Effector CD8-positive, alpha-beta T cell (primary cell): ENCODE results near the gene POLR3F.
"Not testable (repeated sequence)": the region's sequence is repeated elsewhere in the genome, so short reads cannot be mapped to it uniquely, and the experiment has no call there.

ENCODE experiments used
- DNase-seq: peaks from one replicate; lab custom pipeline; 2025; lab: John Stamatoyannopoulos, UW
- total RNA-seq, 4 experiments: gene quantifications; one replicate each; lab custom pipeline; 2026; lab: John Stamatoyannopoulos, UW

Gene POLR3F, protein sequence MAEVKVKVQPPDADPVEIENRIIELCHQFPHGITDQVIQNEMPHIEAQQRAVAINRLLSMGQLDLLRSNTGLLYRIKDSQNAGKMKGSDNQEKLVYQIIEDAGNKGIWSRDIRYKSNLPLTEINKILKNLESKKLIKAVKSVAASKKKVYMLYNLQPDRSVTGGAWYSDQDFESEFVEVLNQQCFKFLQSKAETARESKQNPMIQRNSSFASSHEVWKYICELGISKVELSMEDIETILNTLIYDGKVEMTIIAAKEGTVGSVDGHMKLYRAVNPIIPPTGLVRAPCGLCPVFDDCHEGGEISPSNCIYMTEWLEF
- 22.2 to 26.8 (median 24.9) reads per million in 4 experiments for total RNA-seq

DNA sequence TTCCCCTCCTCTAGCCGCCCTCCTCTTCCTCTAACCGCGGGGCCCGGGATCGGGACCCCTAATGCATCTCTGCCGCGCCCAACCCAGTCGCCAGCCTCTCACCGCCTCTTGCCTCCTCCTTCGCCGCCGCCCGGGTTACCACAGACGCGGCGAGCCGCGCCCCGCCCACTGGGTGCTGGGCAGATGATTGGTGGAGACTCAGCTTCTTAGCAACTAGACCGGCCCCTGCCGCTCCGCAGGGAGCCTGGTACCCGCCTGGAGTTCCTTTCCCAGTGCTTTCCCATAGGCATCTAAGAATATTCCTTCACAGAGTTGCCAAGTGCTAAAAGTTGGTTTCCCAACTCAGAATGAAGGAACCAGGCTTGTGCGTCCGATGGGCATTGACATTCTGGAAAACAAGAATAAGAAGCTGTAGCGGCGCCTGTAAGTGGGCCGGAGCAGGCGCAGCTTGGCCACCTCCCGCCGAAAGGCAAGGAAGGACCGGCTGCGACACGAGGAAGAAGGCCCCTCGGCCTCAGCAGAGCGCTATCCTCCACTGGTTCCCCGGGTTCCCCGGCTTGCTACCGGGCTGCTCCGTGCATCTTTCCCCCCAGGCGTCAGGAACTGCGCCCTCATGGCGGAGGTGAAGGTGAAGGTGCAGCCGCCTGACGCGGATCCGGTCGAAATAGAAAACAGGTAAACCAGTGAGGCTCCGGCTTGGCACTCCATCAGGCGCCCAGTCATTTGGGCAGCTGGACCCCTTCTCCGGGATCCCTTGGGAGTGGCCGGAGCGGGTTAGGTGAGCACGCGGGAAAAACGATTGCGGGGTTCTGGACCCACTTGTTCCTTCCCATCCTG lies at the start of gene POLR3F, which contains the start of gene DZANK1:
Gene POLR3F (plus strand): TSS at position 497 of the 837 bp plus-strand sequence. CDS start 117 bp downstream, at position 614.
Gene DZANK1 (minus strand): TSS at position 137 of the 837 bp plus-strand sequence. CDS start 1,672 bp downstream, outside the sequence.
- DNase-seq: peak; percentile 85

- DNase-seq: no peak
Observed at GRCh38 chr20:18421608-18422007, 45.6 kb upstream of the POLR3F start.

GRCh38 chr20:18427214-18427613 lies 40.0 kb upstream of the POLR3F start:
- DNase-seq: no peak

DNA sequence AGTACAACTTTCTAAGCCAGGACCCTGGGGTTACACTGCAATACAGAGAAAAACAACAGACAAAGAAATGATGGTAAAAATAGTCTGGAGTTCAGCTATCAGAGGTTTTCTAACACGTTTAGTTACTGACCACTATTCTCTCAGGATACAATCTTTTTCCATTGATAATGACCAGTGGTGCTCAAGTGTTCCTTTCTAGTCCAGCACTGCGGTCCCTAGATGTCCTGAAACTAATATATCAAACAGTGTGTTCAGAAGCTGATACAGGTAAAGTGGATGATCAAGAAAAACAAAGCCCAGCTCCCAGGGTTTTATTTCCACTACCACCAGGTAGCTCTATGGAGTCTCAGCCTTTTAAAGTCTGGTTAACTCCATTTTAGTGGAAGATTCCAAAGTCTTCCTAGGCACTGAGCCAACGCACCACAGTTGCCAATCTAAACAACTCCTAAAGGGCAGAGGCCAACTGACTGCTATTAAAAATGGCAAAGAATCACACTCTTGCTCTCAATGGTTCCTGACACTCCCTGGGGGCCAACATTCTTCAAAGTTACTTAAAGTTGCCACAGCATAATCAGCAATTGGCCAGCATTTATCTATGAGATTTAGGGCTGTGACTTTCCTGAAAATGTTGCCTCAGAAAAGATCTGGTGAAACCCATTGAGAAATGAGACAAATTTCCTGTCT lies 38.6 kb upstream of the POLR3F start:
- no peak for DNase-seq

DNA sequence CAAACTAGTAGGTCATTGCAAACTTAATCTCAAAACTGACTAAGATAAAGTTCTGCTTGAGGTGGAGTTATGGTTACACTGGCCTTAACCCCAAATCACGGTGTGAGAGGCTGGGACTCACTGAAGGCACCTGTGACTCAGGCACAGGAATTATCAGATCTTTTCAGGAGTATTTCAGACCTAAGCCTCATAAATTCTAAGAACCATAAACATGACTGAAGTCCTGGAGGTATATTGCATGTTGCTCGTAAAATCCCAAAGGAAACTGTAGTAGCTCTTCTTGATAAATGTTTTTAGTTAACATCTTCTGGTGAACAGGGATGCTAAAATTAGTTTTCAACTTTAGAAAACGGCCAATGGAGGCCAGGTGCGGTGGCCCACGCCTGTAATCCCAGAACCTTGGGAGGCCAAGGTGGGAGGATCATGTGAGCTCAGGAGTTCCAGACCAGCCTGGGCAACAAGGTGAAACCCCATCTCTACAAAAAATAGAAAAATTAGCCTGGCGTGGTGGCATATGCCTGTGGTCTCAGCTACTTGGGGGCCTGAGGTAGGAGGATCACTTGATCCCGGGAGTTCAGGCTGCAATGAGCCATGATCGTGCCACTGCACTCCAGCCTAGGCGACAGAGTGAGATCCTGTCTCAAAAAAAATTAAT lies 36.9 kb upstream of the POLR3F start:
- DNase-seq: no peak

DNA sequence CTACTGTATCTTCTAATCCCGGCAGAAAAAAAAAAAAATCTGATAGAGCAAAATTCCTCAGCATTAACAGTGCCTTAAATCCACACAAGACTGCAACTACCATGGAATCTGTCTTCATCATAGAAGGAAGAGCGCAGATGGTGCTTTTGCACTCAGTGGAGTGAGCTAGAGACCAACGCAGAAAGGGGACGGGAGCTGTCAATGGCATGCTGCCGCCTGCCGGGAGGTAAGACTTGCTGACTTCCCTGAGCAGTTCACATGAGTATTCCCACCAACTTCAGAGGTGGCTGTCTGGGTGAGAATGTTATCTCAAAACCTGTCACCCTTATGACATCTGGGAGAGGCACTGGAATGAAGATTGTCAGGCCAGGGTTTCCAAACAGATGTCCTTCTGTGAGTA lies 36.0 kb upstream of the POLR3F start:
- DNase-seq: no peak

DNA sequence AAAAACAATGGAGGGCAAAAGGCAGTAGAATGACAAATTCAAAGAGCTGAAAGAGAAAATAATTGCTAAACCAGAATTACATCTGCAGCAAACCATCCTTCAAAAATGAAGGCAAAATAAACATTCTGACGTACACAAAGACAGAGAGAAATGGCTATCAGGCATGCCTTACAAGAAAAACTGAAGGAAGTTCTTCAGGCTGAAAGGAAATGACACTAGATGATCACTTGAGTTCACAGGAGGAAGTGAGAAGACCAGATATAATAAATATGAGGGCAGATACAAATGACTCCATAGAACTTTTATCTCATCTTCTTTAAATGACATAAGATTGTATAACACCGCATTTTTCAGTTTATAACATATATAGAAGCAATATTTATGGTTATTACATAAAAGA lies 30.3 kb upstream of the POLR3F start:
- no peak for DNase-seq

DNA sequence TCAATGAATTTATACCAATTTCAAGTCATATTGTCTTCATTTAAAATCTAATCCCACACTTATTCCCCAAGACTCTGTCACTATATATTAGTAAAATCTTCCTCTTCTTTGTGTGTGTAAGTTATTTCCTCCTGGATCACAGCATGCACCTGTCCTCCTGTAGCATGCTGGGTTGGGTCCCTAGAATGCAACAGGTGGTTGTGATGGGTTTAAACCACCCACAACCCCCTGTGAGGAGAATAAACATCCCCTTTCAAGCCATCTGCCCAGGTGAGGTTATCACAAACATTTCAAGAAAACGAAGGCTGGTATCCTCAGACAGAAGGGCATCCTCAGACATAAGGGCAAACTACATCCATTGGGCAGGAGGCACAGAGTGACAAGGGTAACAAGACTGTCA lies 26.8 kb upstream of the POLR3F start:
- DNase-seq: no peak

GRCh38 chr20:18443886-18444285 lies 23.3 kb upstream of the POLR3F start:
- DNase-seq: no peak

GRCh38 chr20:18456600-18456999 lies 10.6 kb upstream of the POLR3F start:
- no peak for DNase-seq

GRCh38 chr20:18465536-18466200 lies 1.5 kb upstream of the POLR3F start:
- no peak for DNase-seq

- DNase-seq: no peak
Observed at GRCh38 chr20:18466574-18466893, 656 bp upstream of the POLR3F start.

GRCh38 chr20:18477218-18477617 lies 10.0 kb downstream of the POLR3F start:
- no peak for DNase-seq

- no peak for DNase-seq
Observed at GRCh38 chr20:18477821-18478220, 10.6 kb downstream of the POLR3F start.

DNA sequence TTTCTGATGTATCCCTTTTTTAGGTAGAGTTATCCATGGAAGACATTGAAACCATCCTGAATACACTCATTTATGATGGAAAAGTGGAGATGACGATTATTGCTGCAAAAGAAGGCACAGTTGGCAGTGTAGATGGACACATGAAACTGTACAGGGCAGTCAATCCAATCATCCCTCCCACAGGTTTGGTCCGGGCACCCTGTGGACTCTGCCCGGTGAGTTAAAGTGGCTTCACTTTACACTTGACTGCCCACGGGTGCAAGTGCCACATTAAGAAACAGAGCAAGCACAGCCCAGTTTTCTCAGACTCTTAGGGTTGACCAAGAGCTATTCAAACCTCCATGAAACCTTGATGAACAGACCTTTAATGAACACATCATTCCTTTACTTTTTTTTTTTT lies 14.4 kb downstream of the POLR3F start:
- no peak for DNase-seq

- DNase-seq: no peak
Observed at GRCh38 chr20:18488301-18488700, 21.1 kb downstream of the POLR3F start.

GRCh38 chr20:18496042-18496441 lies 28.9 kb downstream of the POLR3F start:
- DNase-seq: no peak

DNA sequence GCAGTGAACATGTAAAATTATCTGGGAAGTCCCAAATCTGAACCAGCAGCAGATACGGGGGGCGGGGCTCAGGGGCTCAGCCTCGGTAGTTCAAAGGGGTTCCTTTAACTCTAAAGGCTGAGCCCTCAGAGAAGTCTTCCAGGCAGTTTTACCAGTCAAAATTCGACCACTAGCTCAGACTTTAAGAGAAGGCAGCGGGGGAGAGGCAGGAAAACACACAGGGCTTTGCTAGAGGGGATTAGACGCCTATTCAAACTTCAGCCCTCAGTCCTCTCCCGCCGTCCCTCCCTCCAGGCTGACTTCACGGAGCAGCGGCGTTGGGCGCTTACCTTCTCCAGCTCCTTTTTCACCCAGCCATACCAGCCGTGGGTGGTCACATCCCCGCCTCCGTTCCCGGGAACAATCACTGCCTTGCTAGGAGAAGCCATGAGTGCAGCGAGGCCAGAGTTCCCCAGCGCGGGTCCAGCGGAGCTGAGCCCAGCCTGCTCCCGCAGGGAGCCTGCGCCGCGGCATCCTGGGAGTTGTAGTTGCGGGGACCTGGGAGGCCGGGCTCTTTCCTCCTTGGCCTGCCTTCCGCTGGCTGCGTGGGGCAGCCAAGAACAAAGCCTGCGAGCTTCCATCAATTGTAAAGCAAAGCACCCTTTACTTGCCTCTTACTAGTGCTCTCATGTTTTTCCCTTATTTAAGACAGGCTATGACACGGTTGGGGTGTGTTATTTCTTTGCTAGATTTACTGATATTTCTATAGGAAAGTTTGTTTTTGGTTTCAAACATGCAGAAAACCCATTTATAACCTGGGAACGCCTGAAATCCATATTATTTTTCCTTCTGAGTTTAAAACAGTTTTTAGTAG lies 29.8 kb downstream of the POLR3F start, which contains the start of gene RBBP9:
Gene RBBP9 (minus strand): TSS at position 486 of the 853 bp plus-strand sequence. CDS start 58 bp downstream, at position 428.
- peak; percentile 57 for DNase-seq

- no peak for DNase-seq
Observed at GRCh38 chr20:18497603-18498002, 30.4 kb downstream of the POLR3F start.

DNA sequence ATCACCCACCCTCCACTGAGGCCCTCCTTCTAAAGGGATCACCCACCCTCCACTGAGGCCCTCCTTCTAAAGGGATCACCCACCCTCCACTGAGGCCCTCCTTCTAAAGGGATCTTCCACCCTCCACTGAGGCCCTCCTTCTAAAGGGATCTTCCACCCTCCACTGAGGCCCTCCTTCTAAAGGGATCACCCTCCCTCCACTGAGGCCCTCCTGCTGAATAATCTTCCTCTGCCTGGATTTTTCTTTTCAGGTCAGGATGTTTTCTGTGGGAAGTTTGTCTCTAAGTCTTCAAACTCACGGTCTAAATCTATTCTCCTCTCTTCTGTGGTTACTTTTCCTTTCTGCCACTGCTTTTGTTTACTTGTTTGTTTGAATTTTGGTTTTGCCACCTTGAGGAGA lies 34.5 kb downstream of the POLR3F start:
- not testable (repeated sequence) for DNase-seq
